ENCODE measurements around the gene DIRAS1.

DIRAS1 gene

GRCh38 chr19:2735374-2735773, 14.2 kb upstream of the DIRAS1 start:
- Histone ChIP-seq H3K27me3 (ENCODE audit: control insufficient read depth in 1 of 2, insufficient read depth in 2 of 2, low read length in 2 of 2) (no peaks in the 10 kb centered on the region), H3K27ac (ENCODE audit: low read depth, low read length) (no peak overlapping the region), H3K9me3 (ENCODE audit: control insufficient read depth in 1 of 2, low read length in 2 of 2) (no peaks in the 10 kb centered on the region), H3K9ac (ENCODE audit: low read depth in 1 of 2, low read length in 2 of 2) (no peak overlapping the region), H3K4me3 (ENCODE audit: low read depth in 1 of 2, low read length in 2 of 2) (no peak overlapping the region), H3K36me3 (ENCODE audit: control insufficient read depth in 1 of 2, insufficient read depth in 2 of 2, low read length in 2 of 2) (peaks cover 12 to 27% of the 10 kb centered on the region in 2 donors), H3K4me1 (ENCODE audit: control insufficient read depth in 1 of 2, insufficient read depth in 2 of 2, low read length in 2 of 2) (peaks cover 0 to 19% of the 10 kb centered on the region in 2 donors)

GRCh38 chr19:2734589-2735288, 13.6 kb upstream of the DIRAS1 start:
- no peaks in the 10 kb centered on the region for H3K9me3 ChIP-seq (ENCODE audit: control insufficient read depth in 1 of 2, low read length in 2 of 2)
- no peaks in the 10 kb centered on the region for H3K27me3 ChIP-seq (ENCODE audit: control insufficient read depth in 1 of 2, insufficient read depth in 2 of 2, low read length in 2 of 2)
- no peak overlapping the region for H3K27ac ChIP-seq (ENCODE audit: low read depth, low read length)
- peak overlapping the region in 1 of 2 donors; percentile 1 for H3K9ac ChIP-seq (ENCODE audit: low read depth in 1 of 2, low read length in 2 of 2)
- H3K36me3 ChIP-seq (ENCODE audit: control insufficient read depth in 1 of 2, insufficient read depth in 2 of 2, low read length in 2 of 2), result peaks cover 12 to 27% of the 10 kb centered on the region in 2 donors
- H3K4me1 ChIP-seq (ENCODE audit: control insufficient read depth in 1 of 2, insufficient read depth in 2 of 2, low read length in 2 of 2), result peaks cover 0 to 19% of the 10 kb centered on the region in 2 donors
- no peak overlapping the region for H3K4me3 ChIP-seq (ENCODE audit: low read depth in 1 of 2, low read length in 2 of 2)

DNA sequence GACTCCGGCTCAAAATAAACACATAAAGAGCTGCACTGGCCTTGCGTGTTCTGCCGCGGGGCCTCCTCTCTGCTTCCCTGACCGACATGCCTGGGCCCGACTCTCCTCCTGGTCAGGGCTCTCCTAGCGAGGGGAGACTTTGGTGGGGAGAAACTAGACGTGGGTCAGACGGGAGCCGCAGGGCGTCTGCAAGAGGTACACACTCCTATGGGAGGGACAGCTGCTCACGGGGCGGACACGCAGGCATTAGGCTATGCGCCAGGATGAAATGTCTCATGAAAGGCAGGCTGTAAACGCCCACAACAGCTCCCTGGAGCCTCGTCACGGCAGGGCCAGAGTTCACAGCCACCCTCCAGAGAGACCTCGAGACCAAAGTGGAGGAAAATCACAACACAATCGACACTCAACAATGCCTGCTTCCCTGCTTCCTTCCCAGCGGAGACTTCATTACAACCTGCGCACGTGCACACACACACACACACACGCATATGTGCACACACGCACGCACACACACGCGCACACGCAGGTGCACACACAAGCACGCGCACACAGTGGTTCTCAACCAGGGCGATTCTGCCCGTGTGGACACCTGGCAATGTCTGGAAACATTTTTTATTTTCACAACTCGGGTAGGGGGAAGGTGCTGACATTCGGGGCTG, 12.9 kb upstream of the DIRAS1 start:
- peak overlapping the region in 1 of 2 donors; percentile 1 for H3K9ac ChIP-seq (ENCODE audit: low read depth in 1 of 2, low read length in 2 of 2)
- no peak overlapping the region for H3K27ac ChIP-seq (ENCODE audit: low read depth, low read length)
- H3K36me3 ChIP-seq (ENCODE audit: control insufficient read depth in 1 of 2, insufficient read depth in 2 of 2, low read length in 2 of 2), result peaks cover 12 to 27% of the 10 kb centered on the region in 2 donors
- peaks cover 0 to under 1% of the 10 kb centered on the region in 2 donors for H3K27me3 ChIP-seq (ENCODE audit: control insufficient read depth in 1 of 2, insufficient read depth in 2 of 2, low read length in 2 of 2)
- no peaks in the 10 kb centered on the region for H3K9me3 ChIP-seq (ENCODE audit: control insufficient read depth in 1 of 2, low read length in 2 of 2)
- peaks cover 0 to 13% of the 10 kb centered on the region in 2 donors for H3K4me1 ChIP-seq (ENCODE audit: control insufficient read depth in 1 of 2, insufficient read depth in 2 of 2, low read length in 2 of 2)
- H3K4me3 ChIP-seq (ENCODE audit: low read depth in 1 of 2, low read length in 2 of 2), result no peak overlapping the region

DNA sequence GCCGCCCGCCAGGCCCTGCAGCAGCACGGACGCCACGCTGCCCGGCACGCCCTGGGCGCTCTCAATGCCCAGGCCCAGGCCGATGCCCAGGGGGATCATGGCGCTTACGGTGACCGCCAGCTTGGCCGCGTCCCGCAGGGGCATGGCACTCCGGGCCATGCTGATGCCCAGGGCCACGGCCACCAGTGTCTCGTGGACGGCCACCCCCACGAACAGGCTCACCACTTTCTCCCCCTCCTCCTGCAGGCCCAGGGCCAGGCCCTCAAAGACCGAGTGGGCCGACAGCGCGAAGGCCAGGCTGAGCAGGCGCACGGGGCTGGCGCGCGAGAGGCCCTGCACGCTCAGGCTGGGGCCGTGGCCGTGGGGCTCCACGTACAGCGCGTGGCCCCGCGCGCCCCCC, 11.7 kb upstream of the DIRAS1 start:
- Histone ChIP-seq H3K4me1 (ENCODE audit: control insufficient read depth in 1 of 2, insufficient read depth in 2 of 2, low read length in 2 of 2) (peaks cover 0 to 7% of the 10 kb centered on the region in 2 donors), H3K36me3 (ENCODE audit: control insufficient read depth in 1 of 2, insufficient read depth in 2 of 2, low read length in 2 of 2) (peaks cover 12 to 27% of the 10 kb centered on the region in 2 donors), H3K9me3 (ENCODE audit: control insufficient read depth in 1 of 2, low read length in 2 of 2) (no peaks in the 10 kb centered on the region), H3K27ac (ENCODE audit: low read depth, low read length) (no peak overlapping the region), H3K27me3 (ENCODE audit: control insufficient read depth in 1 of 2, insufficient read depth in 2 of 2, low read length in 2 of 2) (peaks cover 0 to 5% of the 10 kb centered on the region in 2 donors), H3K9ac (ENCODE audit: low read depth in 1 of 2, low read length in 2 of 2) (no peak overlapping the region), H3K4me3 (ENCODE audit: low read depth in 1 of 2, low read length in 2 of 2) (no peak overlapping the region)

- Histone ChIP-seq H3K27ac (ENCODE audit: low read depth, low read length) (no peak overlapping the region), H3K9me3 (ENCODE audit: control insufficient read depth in 1 of 2, low read length in 2 of 2) (no peaks in the 10 kb centered on the region), H3K36me3 (ENCODE audit: control insufficient read depth in 1 of 2, insufficient read depth in 2 of 2, low read length in 2 of 2) (peaks cover 12 to 27% of the 10 kb centered on the region in 2 donors), H3K27me3 (ENCODE audit: control insufficient read depth in 1 of 2, insufficient read depth in 2 of 2, low read length in 2 of 2) (peaks cover 0 to 10% of the 10 kb centered on the region in 2 donors), H3K9ac (ENCODE audit: low read depth in 1 of 2, low read length in 2 of 2) (no peak overlapping the region), H3K4me3 (ENCODE audit: low read depth in 1 of 2, low read length in 2 of 2) (no peak overlapping the region), H3K4me1 (ENCODE audit: control insufficient read depth in 1 of 2, insufficient read depth in 2 of 2, low read length in 2 of 2) (peaks cover 0 to 7% of the 10 kb centered on the region in 2 donors)
Observed at GRCh38 chr19:2732157-2732725, 11.1 kb upstream of the DIRAS1 start.

DNA sequence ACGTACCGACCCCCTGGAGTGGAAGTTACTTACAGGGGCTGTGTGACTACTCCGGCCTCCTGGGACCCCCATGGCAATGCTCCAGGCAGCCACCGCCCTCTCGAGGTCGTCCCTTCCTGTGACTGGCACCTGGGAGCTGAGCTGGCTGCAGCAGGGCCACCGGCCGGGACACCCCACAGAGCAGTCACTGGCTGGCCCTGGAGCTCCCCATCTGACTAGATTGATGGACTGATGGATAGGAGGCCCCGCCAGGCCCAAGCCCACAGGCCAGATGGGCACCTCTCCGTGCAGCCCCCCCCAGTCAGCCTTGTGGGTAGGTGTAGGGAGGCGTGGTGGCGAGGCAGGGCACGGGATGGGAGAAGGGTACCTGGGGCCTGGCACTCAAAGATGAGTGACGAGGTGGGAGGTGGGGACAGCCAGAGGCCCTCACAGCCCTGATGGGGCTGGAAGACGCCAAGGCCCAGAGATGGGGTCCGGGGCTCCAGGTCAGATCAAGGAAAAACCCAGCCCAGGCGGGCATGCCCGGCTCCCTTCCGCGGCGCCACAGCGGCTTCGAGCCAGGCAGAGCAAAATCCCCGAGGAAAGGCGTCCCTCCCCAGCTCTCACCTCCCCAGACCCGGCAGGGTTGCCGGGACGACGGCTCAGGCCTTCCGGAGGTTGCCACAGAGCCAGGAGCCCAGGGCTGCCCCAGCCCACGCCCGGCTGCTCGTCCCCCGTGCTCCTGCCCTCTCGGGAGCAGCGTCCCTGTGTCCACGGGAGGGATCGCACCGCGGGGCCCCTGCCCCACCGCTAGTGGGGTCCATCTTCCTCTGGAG, 10.2 kb upstream of the DIRAS1 start:
- peaks cover 0 to 7% of the 10 kb centered on the region in 2 donors for H3K4me1 ChIP-seq (ENCODE audit: control insufficient read depth in 1 of 2, insufficient read depth in 2 of 2, low read length in 2 of 2)
- H3K9me3 ChIP-seq (ENCODE audit: control insufficient read depth in 1 of 2, low read length in 2 of 2), result no peaks in the 10 kb centered on the region
- H3K27me3 ChIP-seq (ENCODE audit: control insufficient read depth in 1 of 2, insufficient read depth in 2 of 2, low read length in 2 of 2), result peaks cover 0 to 17% of the 10 kb centered on the region in 2 donors
- no peak overlapping the region for H3K9ac ChIP-seq (ENCODE audit: low read depth in 1 of 2, low read length in 2 of 2)
- peaks cover 5 to 19% of the 10 kb centered on the region in 2 donors for H3K36me3 ChIP-seq (ENCODE audit: control insufficient read depth in 1 of 2, insufficient read depth in 2 of 2, low read length in 2 of 2)
- H3K27ac ChIP-seq (ENCODE audit: low read depth, low read length), result no peak overlapping the region
- H3K4me3 ChIP-seq (ENCODE audit: low read depth in 1 of 2, low read length in 2 of 2), result no peak overlapping the region

- Histone ChIP-seq H3K36me3 (ENCODE audit: control insufficient read depth in 1 of 2, insufficient read depth in 2 of 2, low read length in 2 of 2) (peaks cover 0 to 8% of the 10 kb centered on the region in 2 donors), H3K4me3 (ENCODE audit: low read depth in 1 of 2, low read length in 2 of 2) (no peak overlapping the region), H3K9ac (ENCODE audit: low read depth in 1 of 2, low read length in 2 of 2) (no peak overlapping the region), H3K27me3 (ENCODE audit: control insufficient read depth in 1 of 2, insufficient read depth in 2 of 2, low read length in 2 of 2) (peaks cover 0 to 21% of the 10 kb centered on the region in 2 donors), H3K4me1 (ENCODE audit: control insufficient read depth in 1 of 2, insufficient read depth in 2 of 2, low read length in 2 of 2) (peaks cover 0 to 7% of the 10 kb centered on the region in 2 donors), H3K9me3 (ENCODE audit: control insufficient read depth in 1 of 2, low read length in 2 of 2) (no peaks in the 10 kb centered on the region), H3K27ac (ENCODE audit: low read depth, low read length) (no peak overlapping the region)
Observed at GRCh38 chr19:2729943-2730818, 9.0 kb upstream of the DIRAS1 start.

DNA sequence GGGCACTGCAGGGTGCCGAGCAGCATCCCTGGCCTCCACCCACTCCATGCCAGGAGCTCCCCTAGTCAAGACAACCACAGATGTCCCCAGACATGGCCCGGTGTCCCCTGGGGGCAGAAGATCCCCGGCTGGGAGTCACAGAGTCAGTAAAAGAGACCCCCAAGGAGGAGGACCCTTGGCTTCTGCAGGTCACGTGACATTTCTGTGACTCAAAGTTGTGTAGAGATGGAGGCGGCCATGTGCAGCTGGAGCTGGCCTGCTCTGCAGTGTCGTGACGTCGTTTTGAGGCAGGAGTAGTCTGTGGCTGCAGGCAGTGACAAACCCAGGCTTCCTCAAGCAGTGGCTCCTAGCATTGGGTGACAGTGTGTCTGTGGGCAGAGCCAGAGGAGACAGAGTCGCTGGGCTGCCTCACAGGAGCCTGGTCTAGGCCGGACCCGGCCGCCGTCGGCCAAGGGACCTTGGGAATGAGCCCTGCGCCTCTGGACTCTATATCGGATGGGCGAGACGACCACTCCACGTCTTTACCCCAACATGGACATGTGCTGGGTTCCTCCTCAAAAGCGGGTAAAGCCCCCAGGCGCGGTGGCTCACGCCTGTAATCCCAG, 7.7 kb upstream of the DIRAS1 start:
- no peak overlapping the region for H3K27ac ChIP-seq (ENCODE audit: low read depth, low read length)
- H3K9me3 ChIP-seq (ENCODE audit: control insufficient read depth in 1 of 2, low read length in 2 of 2), result no peaks in the 10 kb centered on the region
- H3K9ac ChIP-seq (ENCODE audit: low read depth in 1 of 2, low read length in 2 of 2), result no peak overlapping the region
- H3K27me3 ChIP-seq (ENCODE audit: control insufficient read depth in 1 of 2, insufficient read depth in 2 of 2, low read length in 2 of 2), result peaks cover 0 to 23% of the 10 kb centered on the region in 2 donors
- H3K36me3 ChIP-seq (ENCODE audit: control insufficient read depth in 1 of 2, insufficient read depth in 2 of 2, low read length in 2 of 2), result peaks cover 0 to 4% of the 10 kb centered on the region in 2 donors
- no peaks in the 10 kb centered on the region for H3K4me1 ChIP-seq (ENCODE audit: control insufficient read depth in 1 of 2, insufficient read depth in 2 of 2, low read length in 2 of 2)
- no peak overlapping the region for H3K4me3 ChIP-seq (ENCODE audit: low read depth in 1 of 2, low read length in 2 of 2)

DNA sequence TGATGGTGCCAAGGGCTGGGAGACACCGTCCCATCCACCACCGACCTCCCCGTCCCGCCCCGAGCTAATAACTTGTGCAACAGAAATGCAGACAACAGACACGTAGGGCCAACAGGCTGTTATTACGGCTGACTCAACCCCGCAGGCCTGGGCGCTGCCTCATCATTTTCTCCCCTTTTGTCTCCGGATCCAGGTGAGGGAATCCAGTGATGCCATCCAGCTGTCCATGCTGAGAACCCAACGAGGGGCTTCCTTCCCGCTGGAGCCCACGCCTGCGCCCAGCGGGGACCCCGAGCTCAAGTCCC, 6.4 kb upstream of the DIRAS1 start:
- Histone ChIP-seq H3K9me3 (ENCODE audit: control insufficient read depth in 1 of 2, low read length in 2 of 2) (no peaks in the 10 kb centered on the region), H3K9ac (ENCODE audit: low read depth in 1 of 2, low read length in 2 of 2) (no peak overlapping the region), H3K4me3 (ENCODE audit: low read depth in 1 of 2, low read length in 2 of 2) (no peak overlapping the region), H3K36me3 (ENCODE audit: control insufficient read depth in 1 of 2, insufficient read depth in 2 of 2, low read length in 2 of 2) (no peaks in the 10 kb centered on the region), H3K27me3 (ENCODE audit: control insufficient read depth in 1 of 2, insufficient read depth in 2 of 2, low read length in 2 of 2) (peaks cover 5 to 24% of the 10 kb centered on the region in 2 donors), H3K27ac (ENCODE audit: low read depth, low read length) (no peak overlapping the region), H3K4me1 (ENCODE audit: control insufficient read depth in 1 of 2, insufficient read depth in 2 of 2, low read length in 2 of 2) (no peaks in the 10 kb centered on the region)
